GM12864 (cell line): ENCODE results near the gene GTPBP6.
"Not testable (repeated sequence)": the region's sequence is repeated elsewhere in the genome, so short reads cannot be mapped to it uniquely, and the experiment has no call there.

Source experiments
- DNase-seq: peaks from one replicate; pipeline ENCODE4 v3.0.0-alpha.2; 2011; ENCODE audit warnings: low read depth
- H3K4me3 ChIP-seq: 2 replicates; pipeline ENCODE4 v1.5.1; 2011; ENCODE audit warnings: mild to moderate bottlenecking, low read depth, low read length, control low read depth
- TF ChIP-seq, protein P1 (sequence below): IDR thresholded peaks from 2 replicates; pipeline ENCODE4 v1.5.1; 2011; ENCODE audit warnings: low read depth, mild to moderate bottlenecking, moderate library complexity, low read length, control low read depth, inconsistent platforms; ENCODE audit errors: missing control alignments

The GTPBP6 gene

DNA sequence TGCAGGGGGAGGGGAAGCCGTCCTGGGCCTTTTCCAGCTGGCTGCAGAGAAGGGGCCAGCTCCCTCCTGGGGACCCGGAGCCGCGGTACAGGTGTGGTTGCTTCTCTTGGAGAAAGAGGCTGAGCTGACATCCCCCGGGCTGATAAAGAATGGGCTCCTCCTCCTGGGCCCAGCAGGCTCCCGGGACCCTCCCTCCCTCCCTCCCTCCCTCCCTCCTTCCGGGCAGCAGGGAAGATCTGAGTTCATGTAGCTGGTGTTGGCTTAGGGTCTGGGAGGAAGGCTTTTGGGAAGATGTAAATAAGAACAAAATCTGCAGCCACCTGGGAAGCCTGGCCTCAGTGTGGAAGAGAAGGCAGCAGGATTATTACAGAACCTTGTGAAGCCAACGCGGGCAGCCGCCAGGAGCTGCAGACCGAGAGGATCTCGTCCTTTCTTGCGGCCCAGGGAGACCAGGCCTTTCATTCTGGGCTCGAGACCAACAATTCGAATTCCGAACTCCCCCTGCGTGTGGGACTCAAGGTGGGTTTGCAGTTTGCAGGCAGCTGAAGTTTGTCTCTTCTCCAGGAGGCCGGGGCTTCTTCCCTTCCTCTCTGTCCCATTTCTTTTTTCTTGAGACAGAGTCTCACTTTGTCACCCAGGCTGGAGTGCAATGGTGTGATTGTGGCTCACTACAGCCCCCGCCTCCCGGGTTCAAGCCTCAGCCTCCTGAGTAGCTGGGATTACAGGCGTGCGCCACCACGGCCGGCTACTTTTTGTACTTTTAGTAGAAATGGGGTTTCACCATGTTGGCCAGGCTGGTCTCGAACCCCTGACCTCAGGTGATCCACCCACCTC is 37.2 kb downstream of the GTPBP6 start, which contains the start of gene PLCXD1:
Gene PLCXD1, plus strand, starts transcription at position 216 of the 834 bp plus-strand sequence. CDS start 2,807 bp downstream, outside the sequence.
- H3K4me3 ChIP-seq, result peak within 1 kb of the TSS; percentile 48
- TF ChIP-seq, protein P1, sequence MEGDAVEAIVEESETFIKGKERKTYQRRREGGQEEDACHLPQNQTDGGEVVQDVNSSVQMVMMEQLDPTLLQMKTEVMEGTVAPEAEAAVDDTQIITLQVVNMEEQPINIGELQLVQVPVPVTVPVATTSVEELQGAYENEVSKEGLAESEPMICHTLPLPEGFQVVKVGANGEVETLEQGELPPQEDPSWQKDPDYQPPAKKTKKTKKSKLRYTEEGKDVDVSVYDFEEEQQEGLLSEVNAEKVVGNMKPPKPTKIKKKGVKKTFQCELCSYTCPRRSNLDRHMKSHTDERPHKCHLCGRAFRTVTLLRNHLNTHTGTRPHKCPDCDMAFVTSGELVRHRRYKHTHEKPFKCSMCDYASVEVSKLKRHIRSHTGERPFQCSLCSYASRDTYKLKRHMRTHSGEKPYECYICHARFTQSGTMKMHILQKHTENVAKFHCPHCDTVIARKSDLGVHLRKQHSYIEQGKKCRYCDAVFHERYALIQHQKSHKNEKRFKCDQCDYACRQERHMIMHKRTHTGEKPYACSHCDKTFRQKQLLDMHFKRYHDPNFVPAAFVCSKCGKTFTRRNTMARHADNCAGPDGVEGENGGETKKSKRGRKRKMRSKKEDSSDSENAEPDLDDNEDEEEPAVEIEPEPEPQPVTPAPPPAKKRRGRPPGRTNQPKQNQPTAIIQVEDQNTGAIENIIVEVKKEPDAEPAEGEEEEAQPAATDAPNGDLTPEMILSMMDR, result no peak
- no peak for DNase-seq

DNA sequence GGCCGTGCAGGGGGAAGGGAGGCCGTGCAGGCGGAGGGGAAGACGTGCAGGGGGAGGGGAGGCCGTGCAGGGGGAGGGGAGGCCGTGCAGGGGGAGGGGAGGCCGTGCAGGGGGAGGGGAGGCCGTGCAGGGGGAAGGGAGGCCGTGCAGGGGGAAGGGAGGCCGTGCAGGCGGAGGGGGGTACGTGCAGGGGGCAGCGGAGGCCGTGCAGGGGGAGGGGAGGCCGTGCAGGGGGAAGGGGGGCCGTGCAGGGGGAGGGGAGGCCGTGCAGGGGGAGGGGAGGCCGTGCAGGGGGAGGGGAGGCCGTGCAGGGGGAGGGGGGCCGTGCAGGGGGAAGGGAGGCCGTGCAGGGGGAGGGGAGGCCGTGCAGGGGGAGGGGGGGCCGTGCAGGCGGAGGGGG is 37.9 kb downstream of the GTPBP6 start:
- not testable (repeated sequence) for DNase-seq, H3K4me3 ChIP-seq

DNA sequence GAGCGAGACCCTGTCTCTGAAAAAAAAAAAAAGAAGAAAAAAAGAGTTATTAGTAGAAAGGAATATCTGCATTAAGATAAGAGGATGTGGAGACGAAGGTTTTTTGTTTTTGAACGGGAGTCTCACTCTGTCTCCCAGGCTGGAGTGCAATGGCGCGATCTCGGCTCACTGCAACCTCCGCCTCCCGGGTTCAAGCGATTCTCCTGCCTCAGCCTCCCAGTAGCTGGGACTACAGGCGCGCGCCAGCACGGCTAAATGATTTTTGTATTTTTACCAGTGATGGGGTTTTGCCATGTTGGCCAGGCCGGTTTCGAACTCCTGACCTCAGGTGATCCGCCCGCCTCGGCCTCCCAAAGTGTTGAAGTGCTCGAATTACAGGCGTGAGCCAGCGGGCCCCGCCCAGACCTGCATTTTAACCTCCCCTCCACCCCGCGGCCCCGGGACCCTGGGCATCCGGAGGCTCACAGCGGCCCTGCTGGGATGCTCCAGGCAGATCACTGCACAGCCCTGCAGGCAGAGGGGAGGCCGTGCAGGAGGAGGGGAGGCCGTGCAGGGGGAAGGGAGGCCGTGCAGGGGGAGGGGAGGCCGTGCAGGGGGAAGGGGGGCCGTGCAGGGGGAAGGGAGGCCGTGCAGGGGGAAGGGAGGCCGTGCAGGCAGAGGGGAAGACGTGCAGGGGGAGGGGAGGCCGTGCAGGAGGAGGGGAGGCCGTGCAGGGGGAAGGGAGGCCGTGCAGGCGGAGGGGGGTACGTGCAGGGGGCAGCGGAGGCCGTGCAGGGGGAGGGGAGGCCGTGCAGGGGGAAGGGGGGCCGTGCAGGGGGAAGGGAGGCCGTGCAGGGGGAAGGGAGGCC is 38.6 kb downstream of the GTPBP6 start:
- DNase-seq, H3K4me3 ChIP-seq: not testable (repeated sequence)

DNA sequence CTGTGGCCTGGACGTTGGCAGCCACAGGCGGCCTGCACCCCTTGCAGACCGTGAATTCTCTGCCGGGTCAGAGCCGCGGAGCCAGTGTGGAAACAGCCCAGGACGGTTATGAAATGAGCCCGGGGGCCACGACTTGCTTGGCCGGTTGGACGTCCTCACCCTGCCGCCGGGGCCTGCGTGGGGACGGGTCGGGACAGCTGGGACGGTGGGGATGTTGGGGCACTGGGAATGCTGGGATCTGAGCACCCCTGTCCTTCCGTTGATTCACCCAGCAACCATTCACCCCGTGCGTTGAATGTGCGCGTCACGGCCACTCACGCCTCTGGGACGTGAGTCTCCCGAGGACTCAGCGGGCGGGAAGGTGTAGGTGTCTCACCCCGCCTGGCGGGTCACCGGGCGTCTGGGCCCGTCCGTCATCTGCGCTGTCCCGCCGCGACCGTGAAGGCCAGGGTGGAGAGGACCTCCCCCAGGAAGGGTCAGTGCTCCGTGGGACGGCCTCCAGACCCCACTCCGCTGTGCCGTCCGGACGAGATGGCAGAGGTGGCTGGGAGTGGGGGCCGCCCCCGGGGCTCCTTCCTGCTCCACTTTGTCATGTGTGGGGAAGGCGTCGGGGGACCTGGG is 41.9 kb downstream of the GTPBP6 start:
- TF ChIP-seq, protein P1, result no peak
- DNase-seq, result no peak
- peak overlapping the region; percentile 54 for H3K4me3 ChIP-seq

DNA sequence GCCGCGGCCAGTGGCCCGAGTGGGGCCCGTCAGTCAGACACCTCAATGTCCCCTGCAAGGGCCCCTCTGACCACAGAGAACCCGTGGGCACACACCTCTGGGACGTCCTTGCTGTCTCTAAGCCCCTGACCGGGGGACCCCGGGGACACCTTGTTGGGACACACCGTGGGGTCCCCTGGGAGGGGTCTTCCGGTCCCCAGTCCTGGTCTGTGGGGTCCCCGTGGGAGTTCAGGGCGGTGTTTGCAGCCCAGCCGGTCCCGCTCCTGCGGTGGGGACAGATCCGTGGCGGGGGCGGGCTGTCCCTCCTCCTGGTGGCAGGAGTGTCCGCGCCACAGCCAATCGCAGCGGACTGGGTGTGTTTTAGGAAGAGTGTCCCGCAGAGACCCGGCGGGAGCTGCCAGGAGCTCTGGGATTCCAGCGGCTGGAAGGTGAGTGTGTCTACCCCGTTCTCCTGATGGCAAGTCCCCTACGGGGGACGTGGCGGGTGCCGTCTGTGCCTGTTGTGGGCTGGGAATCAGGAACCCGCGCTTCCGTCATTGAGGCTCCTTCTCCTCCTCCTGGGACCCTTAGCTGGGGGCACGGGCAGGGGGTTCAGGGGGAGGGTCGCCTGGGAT is 42.5 kb downstream of the GTPBP6 start:
- no peak for DNase-seq
- TF ChIP-seq, protein P1, result no peak
- H3K4me3 ChIP-seq, result peak overlapping the region; percentile 54

DNA sequence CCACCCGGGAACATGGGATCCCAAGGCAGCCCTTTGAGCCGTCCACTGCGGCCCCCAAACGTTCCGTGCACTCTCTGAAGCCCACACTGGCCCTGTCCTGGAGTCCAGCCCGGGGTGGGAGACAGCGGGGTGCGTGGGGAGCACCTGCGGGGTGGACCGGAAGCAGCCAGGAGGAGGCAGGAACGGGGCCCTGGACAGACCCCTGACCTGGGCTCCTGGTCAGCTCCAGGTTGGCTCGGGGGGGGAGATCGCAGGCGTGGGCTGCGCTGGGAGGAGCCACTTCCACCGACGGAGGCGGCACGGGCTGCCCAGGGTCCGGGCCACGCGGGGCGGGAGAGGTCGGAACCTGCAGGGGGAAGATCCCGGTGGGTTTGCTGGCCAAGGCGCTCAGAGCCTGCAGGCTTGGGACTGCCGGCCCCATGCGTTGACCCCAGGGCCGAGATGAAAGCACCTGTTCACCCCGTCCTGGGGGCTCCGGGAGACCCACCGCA is 43.1 kb downstream of the GTPBP6 start:
- no peak overlapping the region for H3K4me3 ChIP-seq
- TF ChIP-seq, protein P1, result no peak
- no peak for DNase-seq

DNA sequence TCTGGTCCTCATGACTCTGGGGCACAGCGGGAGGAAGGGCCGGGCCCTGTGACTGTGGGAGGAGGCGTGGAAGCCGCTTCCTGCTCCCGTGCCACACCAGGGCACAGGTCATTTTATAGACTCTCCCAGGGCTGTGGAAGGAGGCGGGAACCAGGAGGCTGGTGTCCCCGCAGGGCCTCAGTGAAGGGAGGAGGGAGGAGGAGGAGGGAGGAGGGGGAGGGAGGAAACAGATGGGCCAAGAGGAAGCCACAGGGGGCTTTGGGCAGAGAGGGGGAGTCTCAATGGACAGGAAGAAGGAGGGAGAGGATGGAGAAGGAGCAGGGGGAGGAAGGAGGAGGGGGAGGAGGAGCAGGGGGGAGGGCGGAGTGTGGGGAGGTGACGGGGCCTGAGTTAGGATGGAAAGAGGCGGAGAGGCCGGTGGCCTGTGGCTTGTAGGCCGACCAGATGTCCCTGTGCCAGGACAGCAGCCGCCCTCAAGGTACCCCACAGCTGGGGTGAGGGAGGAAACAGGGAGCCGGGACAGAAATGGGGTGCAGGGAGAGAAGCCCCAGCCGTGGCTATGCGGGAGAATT is 43.6 kb downstream of the GTPBP6 start:
- no peak overlapping the region for H3K4me3 ChIP-seq
- TF ChIP-seq, protein P1, result no peak
- DNase-seq, result no peak
